Measurements from ENCODE around the gene MRI1. TPM values are rescaled to one million over a fixed set of nuclear protein-coding genes. Genes with fewer than 3 reads are reported as not detected.

Gene MRI1
- total RNA-seq, 6 donors from 2014 or later = 29.4 to 155 (median 42.3) TPM

DNA sequence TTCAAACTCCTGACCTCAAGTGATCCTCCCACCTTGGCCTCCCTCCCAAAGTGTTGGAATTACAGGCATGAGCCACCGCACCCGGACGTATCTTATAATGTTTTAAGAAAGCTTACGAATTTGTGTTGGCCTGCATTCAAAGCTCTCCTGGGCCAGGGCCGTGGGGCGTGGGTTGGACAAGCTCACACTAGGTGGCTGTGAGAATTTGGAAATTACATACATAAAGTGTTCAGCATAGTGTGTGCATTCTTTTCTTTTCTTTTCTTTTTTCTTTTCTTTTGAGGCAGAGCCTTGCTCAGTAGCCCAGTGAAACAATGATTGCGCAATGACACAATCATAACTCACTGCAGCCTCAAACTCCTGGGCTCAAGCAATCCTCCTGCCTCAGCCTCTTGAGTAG lies 33.5 kb downstream of the MRI1 start:
- ATAC-seq (ENCODE audit: low FRiP score in 2 of 2) (no peak), DNase-seq (no peak)
- Histone ChIP-seq H3K27ac (peak overlapping the region; percentile 91 to 96 (median 92)), H3K4me1 (peaks cover 24 to 46% (median 34%) of the 10 kb centered on the region in 4 donors), H3K9me3 (no peaks in the 10 kb centered on the region), H3K36me3 (peaks cover 0 to 6% (median 0%) of the 10 kb centered on the region in 4 donors), H3K27me3 (no peaks in the 10 kb centered on the region), H3K4me3 (no peak overlapping the region)
- TF ChIP-seq POLR2A (IDR thresholded peaks at IDR 0.05) (no peak), POLR2AphosphoS5 (IDR thresholded peaks at IDR 0.05) (no peak), EP300 (IDR thresholded peaks at IDR 0.05) (no peak), CTCF (IDR thresholded peaks at IDR 0.05) (no peak)
- 53 to 66% methylated on average over 7 of the region's 7 CpGs for WGBS, 2 donors

GRCh38 chr19:13799669-13800068 lies 35.3 kb downstream of the MRI1 start:
- 95 to 96% methylated on average over 21 to 22 of the region's 22 CpGs for WGBS, 2 donors
- TF ChIP-seq EP300 (IDR thresholded peaks at IDR 0.05) (no peak), POLR2A (IDR thresholded peaks at IDR 0.05) (no peak), CTCF (IDR thresholded peaks at IDR 0.05) (no peak), POLR2AphosphoS5 (IDR thresholded peaks at IDR 0.05) (no peak)
- Histone ChIP-seq H3K36me3 (peaks cover 0 to 8% (median under 1%) of the 10 kb centered on the region in 4 donors), H3K9me3 (no peaks in the 10 kb centered on the region), H3K4me3 (no peak overlapping the region), H3K27me3 (no peaks in the 10 kb centered on the region), H3K4me1 (peaks cover 24 to 44% (median 33%) of the 10 kb centered on the region in 4 donors), H3K27ac (no peak overlapping the region)
- DNase-seq = peak in 1 of 2 donors; percentile 81
- ATAC-seq (ENCODE audit: low FRiP score in 2 of 2) = no peak

DNA sequence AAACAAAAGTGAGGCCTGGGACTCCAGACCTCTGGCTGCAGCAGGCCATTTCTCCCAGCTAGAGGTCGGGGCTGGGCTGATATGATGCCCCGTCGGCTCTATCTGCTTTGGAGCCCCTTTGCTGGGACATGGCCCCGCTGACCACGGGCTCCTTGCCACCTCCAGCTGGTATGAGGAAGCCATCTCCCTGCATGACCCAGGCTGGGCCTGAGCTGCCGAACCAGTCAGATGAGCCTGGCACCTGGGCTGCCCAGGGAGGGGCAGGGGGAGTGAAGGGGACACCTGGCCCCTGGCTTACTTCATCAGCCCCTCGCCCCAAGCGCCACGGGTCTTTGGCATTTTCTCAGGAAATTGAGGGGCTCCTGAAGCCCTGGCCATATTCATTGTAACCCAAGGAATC lies 38.7 kb downstream of the MRI1 start:
- Histone ChIP-seq H3K27me3 (no peaks in the 10 kb centered on the region), H3K9me3 (no peaks in the 10 kb centered on the region), H3K36me3 (peaks cover 0 to 29% (median 4%) of the 10 kb centered on the region in 4 donors), H3K4me1 (peaks cover 0 to 23% (median 11%) of the 10 kb centered on the region in 4 donors), H3K4me3 (no peak overlapping the region), H3K27ac (peak overlapping the region; percentile 20 to 56 (median 38))
- peak in 1 of 2 donors; percentile 73 for DNase-seq
- peak; percentile 44 to 66 for ATAC-seq (ENCODE audit: low FRiP score in 2 of 2)
- 61 to 80% methylated on average over 1 to 9 of the region's 9 CpGs for WGBS, 2 donors
- no peak for TF ChIP-seq POLR2A (IDR thresholded peaks at IDR 0.05)
- TF ChIP-seq CTCF (IDR thresholded peaks at IDR 0.05) = no peak
- no peak for TF ChIP-seq EP300 (IDR thresholded peaks at IDR 0.05)
- TF ChIP-seq POLR2AphosphoS5 (IDR thresholded peaks at IDR 0.05) = no peak

DNA sequence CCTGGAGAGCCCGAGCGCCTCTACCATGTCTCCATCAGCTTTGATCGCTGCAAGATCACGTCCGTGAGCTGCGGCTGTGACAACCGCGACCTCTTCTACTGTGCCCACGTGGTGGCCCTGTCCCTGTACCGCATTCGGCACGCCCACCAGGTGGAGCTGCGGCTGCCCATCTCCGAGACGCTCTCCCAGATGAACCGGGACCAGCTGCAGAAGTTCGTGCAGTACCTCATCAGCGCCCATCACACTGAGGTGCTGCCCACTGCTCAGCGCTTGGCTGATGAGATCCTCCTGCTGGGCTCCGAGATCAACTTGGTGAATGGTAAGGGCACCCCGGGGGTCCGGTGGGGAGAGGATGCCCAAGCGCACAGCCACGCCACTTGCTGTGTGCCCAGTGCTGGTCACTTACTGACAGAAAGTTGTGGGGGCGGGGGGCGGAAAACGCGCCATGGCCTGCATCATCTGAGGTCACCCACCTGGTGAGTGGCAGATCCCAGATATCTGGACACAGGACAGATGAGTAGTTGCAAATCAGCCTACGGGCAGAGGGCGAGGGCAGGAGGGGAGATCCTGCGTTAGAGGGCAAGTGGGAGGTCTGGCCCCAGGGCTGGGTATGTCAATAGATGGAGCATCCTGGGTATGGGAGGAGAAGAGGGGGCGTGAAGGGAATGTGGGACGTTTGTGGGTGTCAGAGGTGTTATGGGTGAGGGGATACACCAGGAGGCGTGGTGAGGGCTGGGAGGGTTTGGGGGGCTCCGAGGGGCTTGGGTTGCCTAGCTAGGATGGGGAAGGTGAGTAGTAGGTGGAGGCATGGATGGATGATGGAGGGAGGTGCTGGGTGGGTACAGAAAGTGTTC lies 40.7 kb downstream of the MRI1 start:
- TF ChIP-seq POLR2AphosphoS5 (IDR thresholded peaks at IDR 0.05) (no peak), EP300 (IDR thresholded peaks at IDR 0.05) (no peak), CTCF (IDR thresholded peaks at IDR 0.05) (peak; percentile 17 to 45 (median 28)), POLR2A (IDR thresholded peaks at IDR 0.05) (no peak)
- Histone ChIP-seq H3K4me3 (no peak overlapping the region), H3K9me3 (no peaks in the 10 kb centered on the region), H3K27me3 (no peaks in the 10 kb centered on the region), H3K4me1 (peaks cover 0 to 16% (median 6%) of the 10 kb centered on the region in 4 donors), H3K27ac (no peak overlapping the region), H3K36me3 (peaks cover 6 to 44% (median 14%) of the 10 kb centered on the region in 4 donors)
- peak in 1 of 2 donors; percentile 77 for DNase-seq
- ATAC-seq (ENCODE audit: low FRiP score in 2 of 2) = peak; percentile 18 to 45
- 85 to 89% methylated on average over 7 to 31 of the region's 35 CpGs for WGBS, 2 donors
